Sigmoid colon (tissue), 7 donors: Measurements from ENCODE around the gene HACL1. TPM values are rescaled to one million over a fixed set of nuclear protein-coding genes. Genes with fewer than 3 reads are reported as not detected.

Experiments
- DNase-seq: peaks from one replicate; pipeline ENCODE4 v3.0.0-alpha.2; 2019
- H3K27ac ChIP-seq, 4 donors: fragments of 200-600 bp; sonication (generic); one replicate each; pipeline ENCODE4 v1.5.1; 2016 to 2019; ENCODE audit warnings: mild to moderate bottlenecking in 1 of 4
- H3K27me3 ChIP-seq, 3 donors: fragments of 200-600 bp; sonication (generic); one replicate each; pipeline ENCODE4 v1.5.1; 2019; ENCODE audit warnings: mild to moderate bottlenecking in 1 of 3
- H3K36me3 ChIP-seq, 4 donors: fragments of 200-600 bp; sonication (generic); one replicate each; pipeline ENCODE4 v1.5.1; 2016 to 2019
- H3K4me1 ChIP-seq, 4 donors: fragments of 200-600 bp; sonication (generic); one replicate each; pipeline ENCODE4 v1.5.1; 2017 to 2019
- H3K4me3 ChIP-seq, 4 donors: fragments of 200-600 bp; sonication (generic); one replicate each; pipeline ENCODE4 v1.5.1; 2017 to 2019; ENCODE audit warnings: mild to moderate bottlenecking in 2 of 4, moderate library complexity in 1 of 4
- H3K9me3 ChIP-seq, 4 donors: fragments of 200-600 bp in 3 of 4; sonication (generic) in 3 of 4; one replicate each; pipeline versions ENCODE4 v1.5.1 to v1.6.1; 2013 to 2019
- EP300 ChIP-seq, 4 donors: sonication (generic); formaldehyde crosslinking; IDR thresholded peaks; one replicate each; pipeline ENCODE4 v1.6.1; 2017; ENCODE audit warnings: antibody characterized with exemption in 4 of 4
- POLR2A ChIP-seq, 2 donors: fragments of 450-650 bp; IDR thresholded peaks; one replicate each; pipeline ENCODE4 v1.6.1; 2016; ENCODE audit warnings: antibody characterized with exemption in 2 of 2, mild to moderate bottlenecking in 2 of 2, moderate library complexity in 2 of 2
- POLR2AphosphoS5 ChIP-seq, 4 donors: sonication (generic); formaldehyde crosslinking; IDR thresholded peaks; one replicate each; pipeline ENCODE4 v1.6.1; 2017; ENCODE audit warnings: antibody characterized with exemption in 4 of 4
- WGBS, 2 donors: extraction: QIAGEN DNeasy Blood & Tissue Kit; methylation state at CpG; one replicate each; pipeline ENCODE4 v1.1.7; 2013; 5-methylcytosine and 5-hydroxymethylcytosine counted together
- intact Hi-C: fragments of 100-400 bp; cut with DNase I; formaldehyde crosslinking; loops from one replicate; pipeline ENCODE4 v1.15.1; 2023
- polyA plus RNA-seq, 3 donors: library from polyadenylated mRNA; stranded (reverse); fragments of 200-250 nt; gene quantifications; one replicate each; pipeline ENCODE4 v1.2.3, GENCODE V29; 2013
- total RNA-seq, 4 donors: library from RNA; depleted of rRNA; stranded (reverse); fragments of >200 nt; gene quantifications; one replicate each; pipeline ENCODE4 v1.1.0, GENCODE V29; 2016
- TF ChIP-seq, protein P1 (sequence below), 4 experiments: fragments of 450-650 bp in 3 of 4; fragments of 200-600 bp in 1 of 4; IDR thresholded peaks; one replicate each; pipeline ENCODE4 v1.5.1; 2016 to 2019; ENCODE audit warnings: antibody characterized with exemption in 4 of 4, mild to moderate bottlenecking in 3 of 4, moderate library complexity in 2 of 4
- donor health status: healthy with polysubstance abuse.
- donor health status: Bipolar disorder and iron deficiency.
- donor health status: healthy.

The HACL1 gene
- total RNA-seq = 10 to 100 TPM; 15.5 to 24.7 (median 22.1) TPM
- 10 to 100 TPM; 10.9 to 13.4 (median 13.2) TPM for polyA plus RNA-seq

- peaks cover 0 to 31% (median 5%) of the 10 kb centered on the region in 4 donors for H3K36me3 ChIP-seq
- H3K9me3 ChIP-seq = no peaks in the 10 kb centered on the region
- 0% methylated on average over 61 of the region's 61 CpGs for WGBS, 2 donors
- intact Hi-C loops = loop anchor here (10.0 kb wide), 1 partner anchor 663 kb away; the partner anchor contains the start of genes DPH3 and OXNAD1
- peak; percentile 99 for DNase-seq
- H3K27ac ChIP-seq = peak within 1 kb of the TSS; percentile 83 to 91 (median 88)
- no peaks in the 10 kb centered on the region for H3K27me3 ChIP-seq
- H3K4me1 ChIP-seq = peaks cover 0 to 23% (median 18%) of the 10 kb centered on the region in 4 donors
- H3K4me3 ChIP-seq = peak within 1 kb of the TSS; percentile 88 to 92 (median 90)
- TF ChIP-seq EP300 (IDR thresholded peaks at IDR 0.05) = no peak
- TF ChIP-seq, protein P1, sequence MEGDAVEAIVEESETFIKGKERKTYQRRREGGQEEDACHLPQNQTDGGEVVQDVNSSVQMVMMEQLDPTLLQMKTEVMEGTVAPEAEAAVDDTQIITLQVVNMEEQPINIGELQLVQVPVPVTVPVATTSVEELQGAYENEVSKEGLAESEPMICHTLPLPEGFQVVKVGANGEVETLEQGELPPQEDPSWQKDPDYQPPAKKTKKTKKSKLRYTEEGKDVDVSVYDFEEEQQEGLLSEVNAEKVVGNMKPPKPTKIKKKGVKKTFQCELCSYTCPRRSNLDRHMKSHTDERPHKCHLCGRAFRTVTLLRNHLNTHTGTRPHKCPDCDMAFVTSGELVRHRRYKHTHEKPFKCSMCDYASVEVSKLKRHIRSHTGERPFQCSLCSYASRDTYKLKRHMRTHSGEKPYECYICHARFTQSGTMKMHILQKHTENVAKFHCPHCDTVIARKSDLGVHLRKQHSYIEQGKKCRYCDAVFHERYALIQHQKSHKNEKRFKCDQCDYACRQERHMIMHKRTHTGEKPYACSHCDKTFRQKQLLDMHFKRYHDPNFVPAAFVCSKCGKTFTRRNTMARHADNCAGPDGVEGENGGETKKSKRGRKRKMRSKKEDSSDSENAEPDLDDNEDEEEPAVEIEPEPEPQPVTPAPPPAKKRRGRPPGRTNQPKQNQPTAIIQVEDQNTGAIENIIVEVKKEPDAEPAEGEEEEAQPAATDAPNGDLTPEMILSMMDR (IDR thresholded peaks at IDR 0.05) = peak in 1 of 4 experiments; percentile 42
- TF ChIP-seq POLR2A (IDR thresholded peaks at IDR 0.05) = peak; percentile 83 to 87
- TF ChIP-seq POLR2AphosphoS5 (IDR thresholded peaks at IDR 0.05) = peak; percentile 92 to 97 (median 96)
Observed at GRCh38 chr3:15601399-15602145, at the start of gene HACL1, which contains the start of gene BTD. Gene HACL1 (minus strand): TSS chr3:15601569. CDS start chr3:15601463, 106 bp downstream. Gene BTD (plus strand): TSS chr3:15601745. CDS start chr3:15635440, 33,695 bp downstream.

DNA sequence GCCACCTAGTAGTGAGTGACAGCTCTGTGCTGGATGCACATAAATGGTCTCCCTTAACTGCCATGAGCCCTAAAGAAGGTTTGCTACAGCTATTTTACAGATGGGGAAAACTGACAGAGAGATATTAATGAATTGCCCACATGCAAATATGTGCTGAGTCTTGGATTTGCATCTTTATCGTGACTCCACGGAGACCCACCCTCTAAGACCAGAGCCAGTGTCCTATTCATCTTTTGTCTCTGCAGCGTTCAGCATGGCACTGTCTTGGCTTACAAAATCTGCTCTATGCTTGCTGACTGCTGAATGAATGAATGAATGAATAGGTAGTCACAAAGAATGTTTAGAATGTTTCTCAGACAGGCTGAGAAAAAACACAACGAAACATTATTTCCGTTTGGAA lies 48.5 kb upstream of the HACL1 start:
- Histone ChIP-seq H3K36me3 (no peaks in the 10 kb centered on the region), H3K4me1 (peaks cover 0 to 42% (median 35%) of the 10 kb centered on the region in 4 donors), H3K9me3 (no peaks in the 10 kb centered on the region), H3K27ac (no peak overlapping the region), H3K4me3 (no peak overlapping the region), H3K27me3 (no peaks in the 10 kb centered on the region)
- TF ChIP-seq EP300 (IDR thresholded peaks at IDR 0.05) (no peak), POLR2AphosphoS5 (IDR thresholded peaks at IDR 0.05) (no peak), POLR2A (IDR thresholded peaks at IDR 0.05) (no peak)
- TF ChIP-seq, protein P1 (IDR thresholded peaks at IDR 0.05) = no peak
- intact Hi-C loops = loop anchor here (5.0 kb wide), 1 partner anchor 87 kb away; no protein-coding TSS in a partner anchor
- 85 to 94% methylated on average over 5 of the region's 5 CpGs for WGBS, 2 donors
- no peak for DNase-seq

DNA sequence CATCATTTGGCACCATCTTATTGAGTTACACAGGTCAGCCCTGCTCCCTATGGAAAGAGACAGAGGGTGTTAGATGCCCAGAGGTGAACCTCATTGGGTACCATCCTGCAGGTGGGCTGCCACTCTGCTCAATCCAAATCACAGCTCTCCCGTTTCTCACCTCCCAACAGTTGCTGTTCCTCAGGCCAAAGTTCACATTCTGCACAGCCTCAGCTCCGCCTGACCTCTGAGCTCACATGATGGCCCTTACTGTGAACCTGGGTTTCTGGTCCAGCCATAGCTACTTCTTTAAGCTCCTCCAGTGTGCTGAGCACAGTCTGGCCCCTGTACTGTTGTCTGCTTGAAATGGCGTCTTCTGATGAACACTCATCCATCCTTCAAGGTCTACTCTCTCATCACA lies 48.0 kb upstream of the HACL1 start:
- no peak for DNase-seq
- H3K27ac ChIP-seq = no peak overlapping the region
- intact Hi-C loops = loop anchor here (5.0 kb wide), 1 partner anchor 88 kb away; no protein-coding TSS in a partner anchor
- no peaks in the 10 kb centered on the region for H3K36me3 ChIP-seq
- H3K4me1 ChIP-seq = peaks cover 0 to 42% (median 35%) of the 10 kb centered on the region in 4 donors
- TF ChIP-seq POLR2AphosphoS5 (IDR thresholded peaks at IDR 0.05) (no peak), POLR2A (IDR thresholded peaks at IDR 0.05) (no peak), EP300 (IDR thresholded peaks at IDR 0.05) (no peak)
- TF ChIP-seq, protein P1 (IDR thresholded peaks at IDR 0.05) = no peak
- 79 to 94% methylated on average over 3 of the region's 3 CpGs for WGBS, 2 donors
- no peak overlapping the region for H3K4me3 ChIP-seq
- H3K27me3 ChIP-seq = no peaks in the 10 kb centered on the region
- H3K9me3 ChIP-seq = no peaks in the 10 kb centered on the region

GRCh38 chr3:15647611-15648167 lies 46.3 kb upstream of the HACL1 start:
- H3K9me3 ChIP-seq = no peaks in the 10 kb centered on the region
- H3K4me1 ChIP-seq = peaks cover 0 to 36% (median 30%) of the 10 kb centered on the region in 4 donors
- intact Hi-C loops = loop anchor here (5.0 kb wide), 1 partner anchor 90 kb away; no protein-coding TSS in a partner anchor
- H3K27me3 ChIP-seq = no peaks in the 10 kb centered on the region
- TF ChIP-seq POLR2AphosphoS5 (IDR thresholded peaks at IDR 0.05) (no peak), EP300 (IDR thresholded peaks at IDR 0.05) (no peak), POLR2A (IDR thresholded peaks at IDR 0.05) (no peak)
- TF ChIP-seq, protein P1 (IDR thresholded peaks at IDR 0.05) = no peak
- no peak overlapping the region for H3K4me3 ChIP-seq
- WGBS, 2 donors = 50 to 85% methylated on average over 4 of the region's 4 CpGs
- DNase-seq = no peak
- no peaks in the 10 kb centered on the region for H3K36me3 ChIP-seq
- H3K27ac ChIP-seq = peak overlapping the region; percentile 77 to 83 (median 82)
